ENCODE results near the gene ITPR2. TPM values are rescaled to one million over a fixed set of nuclear protein-coding genes. Genes with fewer than 3 reads are reported as not detected.

ITPR2 gene
- total RNA-seq, 1 donor from 2014 or later, result 77.9 TPM

DNA sequence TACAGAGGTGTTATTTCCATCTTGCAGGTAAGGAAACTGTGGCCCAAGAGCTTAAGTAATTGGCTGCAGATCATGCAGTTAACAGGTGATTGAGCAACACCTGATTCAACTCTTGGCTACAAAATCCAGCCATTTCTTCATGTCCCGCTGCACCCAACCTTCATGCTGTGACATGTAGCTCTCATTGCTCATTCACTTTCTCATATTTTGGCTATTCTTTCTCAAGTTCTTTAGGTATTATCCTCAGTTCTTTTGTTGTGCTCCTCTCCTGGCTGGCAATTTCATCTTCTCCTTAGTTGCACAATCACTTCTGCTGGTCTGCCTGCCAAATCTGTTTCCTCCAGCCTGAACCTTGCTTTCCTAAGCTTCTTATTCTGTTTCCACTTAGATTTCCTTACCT, 336.8 kb downstream of the ITPR2 start:
- Mint-ChIP-seq H3K4me3 (ENCODE audit: unreplicated experiment) (no peak overlapping the region), H3K36me3 (ENCODE audit: unreplicated experiment) (peaks cover 5% of the 10 kb centered on the region), H3K4me1 (ENCODE audit: low read depth, unreplicated experiment) (no peaks in the 10 kb centered on the region), H3K9me3 (ENCODE audit: unreplicated experiment) (no peaks in the 10 kb centered on the region), H3K27ac (ENCODE audit: unreplicated experiment) (no peak overlapping the region), H3K27me3 (ENCODE audit: unreplicated experiment) (no peaks in the 10 kb centered on the region)
- TF ChIP-seq, protein P1, sequence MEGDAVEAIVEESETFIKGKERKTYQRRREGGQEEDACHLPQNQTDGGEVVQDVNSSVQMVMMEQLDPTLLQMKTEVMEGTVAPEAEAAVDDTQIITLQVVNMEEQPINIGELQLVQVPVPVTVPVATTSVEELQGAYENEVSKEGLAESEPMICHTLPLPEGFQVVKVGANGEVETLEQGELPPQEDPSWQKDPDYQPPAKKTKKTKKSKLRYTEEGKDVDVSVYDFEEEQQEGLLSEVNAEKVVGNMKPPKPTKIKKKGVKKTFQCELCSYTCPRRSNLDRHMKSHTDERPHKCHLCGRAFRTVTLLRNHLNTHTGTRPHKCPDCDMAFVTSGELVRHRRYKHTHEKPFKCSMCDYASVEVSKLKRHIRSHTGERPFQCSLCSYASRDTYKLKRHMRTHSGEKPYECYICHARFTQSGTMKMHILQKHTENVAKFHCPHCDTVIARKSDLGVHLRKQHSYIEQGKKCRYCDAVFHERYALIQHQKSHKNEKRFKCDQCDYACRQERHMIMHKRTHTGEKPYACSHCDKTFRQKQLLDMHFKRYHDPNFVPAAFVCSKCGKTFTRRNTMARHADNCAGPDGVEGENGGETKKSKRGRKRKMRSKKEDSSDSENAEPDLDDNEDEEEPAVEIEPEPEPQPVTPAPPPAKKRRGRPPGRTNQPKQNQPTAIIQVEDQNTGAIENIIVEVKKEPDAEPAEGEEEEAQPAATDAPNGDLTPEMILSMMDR (IDR thresholded peaks at IDR 0.05; ENCODE audit: partially characterized antibody, unreplicated experiment), result no peak
- DNase-seq, result no peak

- no peak overlapping the region for H3K4me3 Mint-ChIP-seq (ENCODE audit: unreplicated experiment)
- peaks cover 5% of the 10 kb centered on the region for H3K36me3 Mint-ChIP-seq (ENCODE audit: unreplicated experiment)
- DNase-seq, result no peak
- no peaks in the 10 kb centered on the region for H3K4me1 Mint-ChIP-seq (ENCODE audit: low read depth, unreplicated experiment)
- H3K27ac Mint-ChIP-seq (ENCODE audit: unreplicated experiment), result no peak overlapping the region
- H3K27me3 Mint-ChIP-seq (ENCODE audit: unreplicated experiment), result peaks cover 2% of the 10 kb centered on the region
- TF ChIP-seq, protein P1 (IDR thresholded peaks at IDR 0.05; ENCODE audit: partially characterized antibody, unreplicated experiment), result no peak
- no peaks in the 10 kb centered on the region for H3K9me3 Mint-ChIP-seq (ENCODE audit: unreplicated experiment)
These were observed 339.3 kb downstream of the ITPR2 start for GRCh38 chr12:26493656-26494055.

GRCh38 chr12:26492406-26492805, 340.6 kb downstream of the ITPR2 start:
- no peak overlapping the region for H3K27ac Mint-ChIP-seq (ENCODE audit: unreplicated experiment)
- DNase-seq, result no peak
- TF ChIP-seq, protein P1 (IDR thresholded peaks at IDR 0.05; ENCODE audit: partially characterized antibody, unreplicated experiment), result no peak
- no peaks in the 10 kb centered on the region for H3K4me1 Mint-ChIP-seq (ENCODE audit: low read depth, unreplicated experiment)
- H3K4me3 Mint-ChIP-seq (ENCODE audit: unreplicated experiment), result no peak overlapping the region
- peaks cover 2% of the 10 kb centered on the region for H3K27me3 Mint-ChIP-seq (ENCODE audit: unreplicated experiment)
- H3K9me3 Mint-ChIP-seq (ENCODE audit: unreplicated experiment), result no peaks in the 10 kb centered on the region
- peaks cover 5% of the 10 kb centered on the region for H3K36me3 Mint-ChIP-seq (ENCODE audit: unreplicated experiment)

DNA sequence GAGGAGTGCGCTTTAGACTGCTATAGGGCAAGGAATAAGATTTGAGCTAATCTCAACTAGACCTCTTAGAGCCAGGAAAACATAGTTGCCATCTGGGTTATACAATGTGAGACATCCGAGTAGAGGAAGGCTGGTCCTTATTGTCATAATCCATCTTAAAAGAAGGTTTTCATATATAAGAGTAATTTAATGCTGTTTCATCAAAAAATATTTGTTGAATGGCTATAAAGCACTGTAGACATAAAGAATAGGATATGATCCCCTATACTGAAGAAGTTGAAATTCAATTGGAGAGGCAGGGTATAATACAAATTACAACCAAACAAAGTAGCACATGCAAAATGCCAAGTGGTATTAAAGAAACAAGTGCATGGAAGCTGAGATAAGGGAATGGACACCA, 343.1 kb downstream of the ITPR2 start:
- Mint-ChIP-seq H3K9me3 (ENCODE audit: unreplicated experiment) (no peaks in the 10 kb centered on the region), H3K4me1 (ENCODE audit: low read depth, unreplicated experiment) (peaks cover 3% of the 10 kb centered on the region), H3K27ac (ENCODE audit: unreplicated experiment) (no peak overlapping the region), H3K27me3 (ENCODE audit: unreplicated experiment) (peaks cover 2% of the 10 kb centered on the region), H3K4me3 (ENCODE audit: unreplicated experiment) (no peak overlapping the region), H3K36me3 (ENCODE audit: unreplicated experiment) (peaks cover 5% of the 10 kb centered on the region)
- DNase-seq, result no peak
- TF ChIP-seq, protein P1 (IDR thresholded peaks at IDR 0.05; ENCODE audit: partially characterized antibody, unreplicated experiment), result no peak

DNA sequence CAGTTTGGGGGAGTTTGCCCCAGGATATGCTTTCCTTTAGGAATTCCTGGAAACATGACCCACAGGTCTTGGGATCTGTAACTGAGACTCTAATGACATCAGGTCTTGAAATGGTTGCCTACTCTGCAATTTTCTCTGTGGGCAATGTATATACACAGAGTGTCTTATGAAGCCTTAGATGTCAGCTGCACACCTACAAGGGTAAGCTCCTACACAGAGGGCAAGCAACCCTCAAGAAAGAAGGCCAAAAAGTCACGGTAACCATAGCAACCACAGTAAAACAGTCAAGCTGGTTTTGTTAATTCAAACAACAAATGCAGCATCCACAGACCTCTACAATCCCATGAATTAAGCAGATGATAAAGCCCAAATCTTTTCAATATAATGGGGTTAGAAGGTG, 344.6 kb downstream of the ITPR2 start:
- DNase-seq, result no peak
- TF ChIP-seq, protein P1 (IDR thresholded peaks at IDR 0.05; ENCODE audit: partially characterized antibody, unreplicated experiment), result no peak
- no peak overlapping the region for H3K27ac Mint-ChIP-seq (ENCODE audit: unreplicated experiment)
- no peaks in the 10 kb centered on the region for H3K9me3 Mint-ChIP-seq (ENCODE audit: unreplicated experiment)
- peaks cover 5% of the 10 kb centered on the region for H3K36me3 Mint-ChIP-seq (ENCODE audit: unreplicated experiment)
- H3K27me3 Mint-ChIP-seq (ENCODE audit: unreplicated experiment), result peaks cover 2% of the 10 kb centered on the region
- H3K4me1 Mint-ChIP-seq (ENCODE audit: low read depth, unreplicated experiment), result peaks cover 3% of the 10 kb centered on the region
- H3K4me3 Mint-ChIP-seq (ENCODE audit: unreplicated experiment), result no peak overlapping the region

All from glutamatergic neuron (in vitro differentiated cells).